COLO668 (cell line): ENCODE results near the gene KDM6B.
A peak's percentile ranks its signal among the peaks of the same experiment; 100 is the strongest.

Experiments
- DNase-seq: peaks from one replicate; lab custom pipeline; 2025; ENCODE audit not compliant: unreplicated experiment; lab: John Stamatoyannopoulos, UW

Gene KDM6B

GRCh38 chr17:7818746-7819645 is 15.0 kb upstream of the KDM6B start:
- no peak for DNase-seq

GRCh38 chr17:7820231-7820630 is 13.8 kb upstream of the KDM6B start:
- DNase-seq, result no peak

- DNase-seq, result no peak
Observed at GRCh38 chr17:7822126-7822525, 11.9 kb upstream of the KDM6B start.

- peak; percentile 62 for DNase-seq
Observed at GRCh38 chr17:7823581-7824001, 10.4 kb upstream of the KDM6B start.

GRCh38 chr17:7824021-7824924 is 9.7 kb upstream of the KDM6B start:
- no peak for DNase-seq

- peak; percentile 8 for DNase-seq
Observed at GRCh38 chr17:7825206-7825990, 8.6 kb upstream of the KDM6B start.

GRCh38 chr17:7830616-7831015 is 3.4 kb upstream of the KDM6B start:
- DNase-seq, result no peak

- DNase-seq, result no peak
Observed at GRCh38 chr17:7831233-7831632, 2.8 kb upstream of the KDM6B start.

- DNase-seq, result no peak
Observed at GRCh38 chr17:7832431-7832830, 1.6 kb upstream of the KDM6B start.

- no peak for DNase-seq
Observed at GRCh38 chr17:7833011-7833794, 814 bp upstream of the KDM6B start.

GRCh38 chr17:7834542-7834956 is 532 bp downstream of the KDM6B start:
- no peak for DNase-seq

GRCh38 chr17:7834957-7835813 is 1.2 kb downstream of the KDM6B start:
- DNase-seq, result peak; percentile 94

GRCh38 chr17:7835814-7836595 is 2.0 kb downstream of the KDM6B start:
- peak; percentile 62 for DNase-seq

- peak; percentile 94 for DNase-seq
Observed at GRCh38 chr17:7836596-7837407, 2.8 kb downstream of the KDM6B start.

GRCh38 chr17:7837408-7838088 is 3.5 kb downstream of the KDM6B start:
- DNase-seq, result no peak

GRCh38 chr17:7838090-7839075 is 4.4 kb downstream of the KDM6B start:
- DNase-seq, result peak; percentile 50
